ENCODE results near the gene SALL1.

DNA sequence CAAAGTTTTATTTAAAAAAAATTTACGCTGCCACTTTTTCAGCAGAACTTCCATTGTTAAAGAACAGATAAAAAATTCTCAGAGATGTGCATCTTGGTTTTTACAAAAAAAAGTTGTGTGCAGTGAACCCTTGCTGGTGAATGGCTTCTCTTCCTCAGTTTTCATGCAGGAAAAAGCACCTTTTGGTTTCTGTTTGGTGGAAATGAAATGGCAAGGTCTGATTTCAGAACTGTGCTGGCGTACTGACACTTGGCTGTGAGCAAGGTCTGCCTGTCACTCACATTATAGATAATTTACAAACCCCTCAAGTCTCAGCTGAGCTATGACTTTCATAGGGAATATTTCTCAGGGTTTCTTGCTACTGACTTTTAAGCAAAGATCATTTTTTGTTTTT, 5.7 kb upstream of the SALL1 start:
- no peak for TF ChIP-seq EZH2 (IDR thresholded peaks at IDR 0.05; ENCODE audit: borderline replicate concordance, insufficient read depth, low read length, poor library complexity, severe bottlenecking)
- TF ChIP-seq MXI1 (conservative IDR thresholded peaks at IDR 0.05; ENCODE audit: poor library complexity, severe bottlenecking), result no peak
- TF ChIP-seq, protein P1, sequence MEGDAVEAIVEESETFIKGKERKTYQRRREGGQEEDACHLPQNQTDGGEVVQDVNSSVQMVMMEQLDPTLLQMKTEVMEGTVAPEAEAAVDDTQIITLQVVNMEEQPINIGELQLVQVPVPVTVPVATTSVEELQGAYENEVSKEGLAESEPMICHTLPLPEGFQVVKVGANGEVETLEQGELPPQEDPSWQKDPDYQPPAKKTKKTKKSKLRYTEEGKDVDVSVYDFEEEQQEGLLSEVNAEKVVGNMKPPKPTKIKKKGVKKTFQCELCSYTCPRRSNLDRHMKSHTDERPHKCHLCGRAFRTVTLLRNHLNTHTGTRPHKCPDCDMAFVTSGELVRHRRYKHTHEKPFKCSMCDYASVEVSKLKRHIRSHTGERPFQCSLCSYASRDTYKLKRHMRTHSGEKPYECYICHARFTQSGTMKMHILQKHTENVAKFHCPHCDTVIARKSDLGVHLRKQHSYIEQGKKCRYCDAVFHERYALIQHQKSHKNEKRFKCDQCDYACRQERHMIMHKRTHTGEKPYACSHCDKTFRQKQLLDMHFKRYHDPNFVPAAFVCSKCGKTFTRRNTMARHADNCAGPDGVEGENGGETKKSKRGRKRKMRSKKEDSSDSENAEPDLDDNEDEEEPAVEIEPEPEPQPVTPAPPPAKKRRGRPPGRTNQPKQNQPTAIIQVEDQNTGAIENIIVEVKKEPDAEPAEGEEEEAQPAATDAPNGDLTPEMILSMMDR (IDR thresholded peaks at IDR 0.05; ENCODE audit: poor library complexity, severe bottlenecking), result no peak
- TF ChIP-seq EP300 (conservative IDR thresholded peaks at IDR 0.05; ENCODE audit: poor library complexity, severe bottlenecking), result no peak
- TF ChIP-seq, protein P2, sequence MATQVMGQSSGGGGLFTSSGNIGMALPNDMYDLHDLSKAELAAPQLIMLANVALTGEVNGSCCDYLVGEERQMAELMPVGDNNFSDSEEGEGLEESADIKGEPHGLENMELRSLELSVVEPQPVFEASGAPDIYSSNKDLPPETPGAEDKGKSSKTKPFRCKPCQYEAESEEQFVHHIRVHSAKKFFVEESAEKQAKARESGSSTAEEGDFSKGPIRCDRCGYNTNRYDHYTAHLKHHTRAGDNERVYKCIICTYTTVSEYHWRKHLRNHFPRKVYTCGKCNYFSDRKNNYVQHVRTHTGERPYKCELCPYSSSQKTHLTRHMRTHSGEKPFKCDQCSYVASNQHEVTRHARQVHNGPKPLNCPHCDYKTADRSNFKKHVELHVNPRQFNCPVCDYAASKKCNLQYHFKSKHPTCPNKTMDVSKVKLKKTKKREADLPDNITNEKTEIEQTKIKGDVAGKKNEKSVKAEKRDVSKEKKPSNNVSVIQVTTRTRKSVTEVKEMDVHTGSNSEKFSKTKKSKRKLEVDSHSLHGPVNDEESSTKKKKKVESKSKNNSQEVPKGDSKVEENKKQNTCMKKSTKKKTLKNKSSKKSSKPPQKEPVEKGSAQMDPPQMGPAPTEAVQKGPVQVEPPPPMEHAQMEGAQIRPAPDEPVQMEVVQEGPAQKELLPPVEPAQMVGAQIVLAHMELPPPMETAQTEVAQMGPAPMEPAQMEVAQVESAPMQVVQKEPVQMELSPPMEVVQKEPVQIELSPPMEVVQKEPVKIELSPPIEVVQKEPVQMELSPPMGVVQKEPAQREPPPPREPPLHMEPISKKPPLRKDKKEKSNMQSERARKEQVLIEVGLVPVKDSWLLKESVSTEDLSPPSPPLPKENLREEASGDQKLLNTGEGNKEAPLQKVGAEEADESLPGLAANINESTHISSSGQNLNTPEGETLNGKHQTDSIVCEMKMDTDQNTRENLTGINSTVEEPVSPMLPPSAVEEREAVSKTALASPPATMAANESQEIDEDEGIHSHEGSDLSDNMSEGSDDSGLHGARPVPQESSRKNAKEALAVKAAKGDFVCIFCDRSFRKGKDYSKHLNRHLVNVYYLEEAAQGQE (IDR thresholded peaks at IDR 0.05; ENCODE audit: borderline replicate concordance), result no peak
- no peak for TF ChIP-seq SMC3 (conservative IDR thresholded peaks at IDR 0.05; ENCODE audit: poor library complexity)
- no peak for TF ChIP-seq POLR2AphosphoS5 (IDR thresholded peaks at IDR 0.05)
- TF ChIP-seq TAF1 (IDR thresholded peaks at IDR 0.05; ENCODE audit: low read depth), result no peak

All from neural cell (in vitro differentiated cells).